Peyer's patch (tissue), 4 donors: Measurements from ENCODE around the gene TERT.

Experiments
- POLR2A ChIP-seq, 2 donors: fragments of 450-650 bp; IDR thresholded peaks; one replicate each; pipeline ENCODE4 v1.5.1; 2017; ENCODE audit warnings: antibody characterized with exemption in 2 of 2, mild to moderate bottlenecking in 2 of 2, moderate library complexity in 2 of 2
- TF ChIP-seq, protein P1 (sequence below), 6 experiments: fragments of 450-650 bp in 4 of 6; fragments of 200-600 bp in 2 of 6; sonication (generic) in 1 of 6; IDR thresholded peaks; one replicate each; pipeline ENCODE4 v1.5.1; 2017 to 2019; ENCODE audit warnings: antibody characterized with exemption in 6 of 6, mild to moderate bottlenecking in 3 of 6, moderate library complexity in 1 of 6

DNA sequence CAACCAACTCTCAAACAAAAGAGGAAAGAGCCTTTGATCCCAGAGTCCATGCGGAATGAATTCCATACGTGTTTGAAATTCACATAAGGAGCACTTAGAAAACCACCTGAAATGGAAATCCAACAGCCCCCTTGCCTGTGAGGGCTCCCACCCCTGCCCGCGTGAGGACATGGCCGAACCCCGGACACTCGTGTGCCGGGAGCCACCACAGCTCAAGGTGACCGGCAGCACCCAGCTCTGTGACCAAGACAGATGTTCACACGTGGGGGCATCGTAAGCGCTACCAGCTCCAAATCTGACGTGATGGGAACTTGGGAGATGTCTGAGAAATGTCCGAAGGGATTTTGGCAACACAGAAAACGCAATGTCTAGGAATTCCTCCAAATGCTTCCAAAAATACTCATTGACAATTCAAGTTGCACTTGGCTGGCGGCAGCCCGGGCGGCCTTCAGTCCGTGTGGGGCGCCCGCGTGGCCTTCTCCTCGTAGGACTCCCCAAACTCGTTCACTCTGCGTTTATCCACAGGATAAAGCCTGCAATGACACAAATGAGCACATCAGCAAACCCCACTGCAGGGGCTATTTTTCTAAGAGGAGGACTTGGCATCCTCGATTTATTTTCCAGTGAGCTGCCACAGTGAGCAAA lies 23.2 kb upstream of the TERT start:
- TF ChIP-seq, protein P1, sequence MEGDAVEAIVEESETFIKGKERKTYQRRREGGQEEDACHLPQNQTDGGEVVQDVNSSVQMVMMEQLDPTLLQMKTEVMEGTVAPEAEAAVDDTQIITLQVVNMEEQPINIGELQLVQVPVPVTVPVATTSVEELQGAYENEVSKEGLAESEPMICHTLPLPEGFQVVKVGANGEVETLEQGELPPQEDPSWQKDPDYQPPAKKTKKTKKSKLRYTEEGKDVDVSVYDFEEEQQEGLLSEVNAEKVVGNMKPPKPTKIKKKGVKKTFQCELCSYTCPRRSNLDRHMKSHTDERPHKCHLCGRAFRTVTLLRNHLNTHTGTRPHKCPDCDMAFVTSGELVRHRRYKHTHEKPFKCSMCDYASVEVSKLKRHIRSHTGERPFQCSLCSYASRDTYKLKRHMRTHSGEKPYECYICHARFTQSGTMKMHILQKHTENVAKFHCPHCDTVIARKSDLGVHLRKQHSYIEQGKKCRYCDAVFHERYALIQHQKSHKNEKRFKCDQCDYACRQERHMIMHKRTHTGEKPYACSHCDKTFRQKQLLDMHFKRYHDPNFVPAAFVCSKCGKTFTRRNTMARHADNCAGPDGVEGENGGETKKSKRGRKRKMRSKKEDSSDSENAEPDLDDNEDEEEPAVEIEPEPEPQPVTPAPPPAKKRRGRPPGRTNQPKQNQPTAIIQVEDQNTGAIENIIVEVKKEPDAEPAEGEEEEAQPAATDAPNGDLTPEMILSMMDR (IDR thresholded peaks at IDR 0.05) = no peak
- TF ChIP-seq POLR2A (IDR thresholded peaks at IDR 0.05) = no peak
